Neutrophil (primary cell): ENCODE data around the gene CIBAR2.

Experiments
- H3K27ac ChIP-seq: fragments of 200-600 bp; sonication (generic); 2 replicates; pipeline ENCODE4 v1.5.1; 2016; ENCODE audit warnings: mild to moderate bottlenecking, moderate library complexity
- H3K27me3 ChIP-seq: fragments of 200-600 bp; sonication (generic); 2 replicates; pipeline ENCODE4 v1.6.0; 2016; ENCODE audit warnings: mild to moderate bottlenecking
- H3K36me3 ChIP-seq: fragments of 200-600 bp; sonication (generic); 2 replicates; pipeline ENCODE4 v1.5.1; 2017
- H3K4me1 ChIP-seq, 2 experiments: fragments of 200-600 bp in 1 of 2; sonication (generic) in 1 of 2; 1 replicate in 1 of 2; 2 replicates in 1 of 2; pipeline versions ENCODE4 v1.5.1 to v1.6.1; 2013 to 2016; ENCODE audit warnings: low read depth in 1 of 2, low read length in 1 of 2, mild to moderate bottlenecking in 1 of 2, moderate library complexity in 1 of 2; ENCODE audit not compliant: control insufficient read depth in 1 of 2, insufficient read depth in 1 of 2
- H3K4me3 ChIP-seq, 2 experiments: fragments of 200-600 bp in 1 of 2; sonication (generic) in 1 of 2; 1 replicate in 1 of 2; 2 replicates in 1 of 2; pipeline ENCODE4 v1.5.1; 2013 to 2016; ENCODE audit warnings: low read depth in 1 of 2, low read length in 1 of 2, mild to moderate bottlenecking in 1 of 2, moderate library complexity in 1 of 2
- H3K9me3 ChIP-seq: fragments of 200-600 bp; sonication (generic); 2 replicates; pipeline ENCODE4 v1.5.1; 2016
- CTCF ChIP-seq: fragments of 200-600 bp; sonication (generic); IDR thresholded peaks from 2 replicates; pipeline ENCODE4 v1.5.1; 2016; ENCODE audit warnings: antibody characterized with exemption

Gene CIBAR2

DNA sequence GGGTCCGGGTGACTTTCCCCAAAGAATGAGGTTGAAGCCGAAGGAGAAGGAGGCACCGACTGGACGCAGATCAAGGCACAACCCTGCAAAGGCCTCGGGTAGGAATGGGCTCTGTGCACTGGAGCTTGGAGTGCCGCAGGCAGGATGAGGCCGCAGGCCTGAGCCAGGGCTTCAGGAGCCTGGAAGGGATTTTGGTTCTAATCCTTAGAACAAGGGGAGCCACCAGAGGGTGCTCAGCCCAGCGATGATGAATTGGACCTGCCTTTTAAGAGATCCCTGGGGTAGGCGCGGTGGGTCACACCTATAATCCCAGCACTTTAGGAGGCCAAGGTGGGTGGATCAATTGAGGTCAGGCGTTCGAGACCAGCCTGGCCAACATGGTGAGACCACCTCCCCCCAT, 8.1 kb downstream of the CIBAR2 start:
- H3K36me3 ChIP-seq, result no peaks in the 10 kb centered on the region
- no peak for TF ChIP-seq CTCF
- peaks cover 0 to 5% of the 10 kb centered on the region in 2 experiments for H3K4me1 ChIP-seq
- no peak overlapping the region for H3K4me3 ChIP-seq
- H3K27ac ChIP-seq, result no peak overlapping the region
- H3K27me3 ChIP-seq, result peaks cover 34% of the 10 kb centered on the region
- H3K9me3 ChIP-seq, result no peaks in the 10 kb centered on the region

GRCh38 chr16:85103114-85104079, 8.9 kb downstream of the CIBAR2 start:
- Histone ChIP-seq H3K4me1 (peaks cover 0 to 5% of the 10 kb centered on the region in 2 experiments), H3K4me3 (no peak overlapping the region), H3K27ac (no peak overlapping the region), H3K36me3 (no peaks in the 10 kb centered on the region), H3K27me3 (peaks cover 35% of the 10 kb centered on the region), H3K9me3 (no peaks in the 10 kb centered on the region)
- no peak for TF ChIP-seq CTCF

DNA sequence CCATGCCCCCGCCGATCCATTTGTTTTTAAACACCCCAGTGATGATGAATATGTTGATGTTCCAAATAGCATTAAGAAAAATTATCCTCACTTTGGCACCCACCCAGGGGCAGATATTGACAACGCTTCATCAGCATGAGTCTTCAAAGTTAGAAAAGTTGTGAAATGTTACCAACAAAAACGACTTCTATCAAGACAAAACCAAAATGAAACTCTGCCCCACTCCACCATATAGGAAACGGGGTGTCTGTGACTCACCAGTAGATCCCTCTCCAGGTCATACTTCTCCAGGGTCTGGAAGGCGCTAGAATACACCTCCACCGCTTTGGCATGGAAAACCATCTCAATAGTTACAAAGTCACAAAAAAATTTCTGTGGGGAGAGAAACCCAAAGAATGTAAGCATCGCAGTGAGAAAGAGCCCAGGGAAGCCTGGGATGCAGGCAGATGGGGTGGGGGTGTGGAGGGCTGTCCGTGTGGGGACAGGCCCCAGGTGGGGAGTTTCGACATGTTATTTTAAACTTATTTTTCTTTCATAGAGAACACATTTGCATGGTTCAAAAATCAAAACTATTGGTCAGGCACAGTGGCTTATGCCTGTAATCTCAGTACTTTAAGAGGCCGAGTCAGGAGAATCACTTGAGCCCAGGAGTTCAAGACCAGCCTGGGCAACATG, 10.2 kb downstream of the CIBAR2 start:
- no peak overlapping the region for H3K4me3 ChIP-seq
- H3K36me3 ChIP-seq, result no peaks in the 10 kb centered on the region
- H3K9me3 ChIP-seq, result no peaks in the 10 kb centered on the region
- no peak for TF ChIP-seq CTCF
- peaks cover 0 to 5% of the 10 kb centered on the region in 2 experiments for H3K4me1 ChIP-seq
- H3K27me3 ChIP-seq, result peaks cover 48% of the 10 kb centered on the region
- H3K27ac ChIP-seq, result no peak overlapping the region

DNA sequence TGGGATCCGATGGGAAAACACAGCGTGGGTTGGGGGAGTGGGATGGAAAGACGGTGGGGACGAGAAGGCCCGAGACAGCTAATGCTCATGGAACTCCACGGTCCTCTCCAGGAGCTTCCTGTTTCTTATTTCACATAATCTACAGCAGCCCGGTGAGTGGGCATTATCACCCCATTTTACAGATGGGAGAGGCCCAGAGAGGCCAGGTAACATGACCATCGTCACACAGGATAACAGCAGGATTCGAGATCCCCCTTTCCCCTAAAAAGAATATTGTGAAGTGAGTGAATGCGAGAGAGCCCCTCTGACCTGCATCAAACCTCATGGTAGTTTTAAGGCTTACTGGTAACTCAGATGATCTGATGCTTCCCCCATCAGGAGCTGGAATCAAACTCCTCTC, 12.0 kb downstream of the CIBAR2 start:
- H3K36me3 ChIP-seq, result no peaks in the 10 kb centered on the region
- no peak for TF ChIP-seq CTCF
- H3K27me3 ChIP-seq, result peaks cover 47% of the 10 kb centered on the region
- H3K27ac ChIP-seq, result no peak overlapping the region
- H3K9me3 ChIP-seq, result no peaks in the 10 kb centered on the region
- H3K4me3 ChIP-seq, result no peak overlapping the region
- peaks cover 0 to 5% of the 10 kb centered on the region in 2 experiments for H3K4me1 ChIP-seq

DNA sequence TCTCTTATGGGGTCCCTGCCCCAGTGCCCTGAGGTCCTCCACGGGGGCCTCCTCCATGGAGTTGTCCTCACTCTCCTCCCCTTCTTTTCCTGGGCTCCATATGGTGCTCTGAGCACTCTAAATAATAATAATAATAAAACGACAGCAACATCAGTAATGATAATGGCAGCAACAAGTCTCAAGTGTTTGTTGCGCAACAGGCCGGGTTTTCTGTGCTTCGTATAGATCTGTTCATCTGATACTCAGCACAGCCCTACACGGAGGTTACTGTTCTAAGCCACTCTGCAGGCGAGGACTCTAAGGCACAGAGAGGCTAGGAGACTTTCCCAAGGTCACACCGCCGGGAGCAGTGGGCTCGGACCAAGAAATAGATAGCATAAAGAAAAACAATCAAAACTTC, 13.7 kb downstream of the CIBAR2 start:
- Histone ChIP-seq H3K9me3 (no peaks in the 10 kb centered on the region), H3K4me3 (no peak overlapping the region), H3K27me3 (peaks cover 39% of the 10 kb centered on the region), H3K4me1 (no peaks in the 10 kb centered on the region), H3K27ac (no peak overlapping the region), H3K36me3 (no peaks in the 10 kb centered on the region)
- TF ChIP-seq CTCF, result no peak
